ENCODE data around the gene GAS2. TPM values are rescaled to one million over a fixed set of nuclear protein-coding genes. Genes with fewer than 3 reads are reported as not detected.

The GAS2 gene
- total RNA-seq, 2 experiments from 2014 or later = 1.8 to 4.1 TPM

GRCh38 chr11:22807855-22808570, 141.6 kb downstream of the GAS2 start:
- no peak overlapping the region for H3K4me3 ChIP-seq (ENCODE audit: low read depth, low read length, poor library complexity, severe bottlenecking)
- POLR2A ChIA-PET = interaction anchor here (1.9 kb wide), 1 partner anchor 9 kb away, joined by 4 read pairs; no protein-coding TSS in a partner anchor
- no peaks in the 10 kb centered on the region for H4K20me1 ChIP-seq (ENCODE audit: insufficient read depth, low read length)
- DNase-seq (ENCODE audit: low spot score) = peak; percentile 55
- peak overlapping the region; percentile 62 for H3K4me2 ChIP-seq (ENCODE audit: low read length)
- H3K27ac ChIP-seq (ENCODE audit: low read depth, low read length, poor library complexity, severe bottlenecking) = peak overlapping the region; percentile 28
- no peaks in the 10 kb centered on the region for H3K9me2 ChIP-seq (ENCODE audit: insufficient read depth, low read length)
- no TSS peak for BruUV-seq (replicated peaks)
- no peak for TF ChIP-seq EZH2phosphoT487 (IDR thresholded peaks at IDR 0.05; ENCODE audit: borderline replicate concordance, low read depth, low read length)
- no peak for TF ChIP-seq CTCF (conservative IDR thresholded peaks at IDR 0.05; ENCODE audit: low read length)
- H3K9me3 ChIP-seq (ENCODE audit: low read length) = peaks cover 6% of the 10 kb centered on the region; the same call in 1 of the 2 replicates
- CTCF ChIA-PET (ENCODE audit: unreplicated experiment) = no interaction called here
- H3K36me3 ChIP-seq (ENCODE audit: insufficient read depth, low read length) = no peaks in the 10 kb centered on the region
- H3K79me2 ChIP-seq (ENCODE audit: insufficient read depth, low read depth, low read length) = no peaks in the 10 kb centered on the region
- intact Hi-C loops (cut with micrococcal nuclease; ENCODE audit: unreplicated experiment) = loop anchor here (5.0 kb wide), 1 partner anchor 181 kb away; the partner anchor contains the start of gene FANCF
- H3K4me1 ChIP-seq (ENCODE audit: insufficient read depth, low read length, poor library complexity, severe bottlenecking) = peaks cover 20% of the 10 kb centered on the region
- no peak overlapping the region for H2AFZ ChIP-seq (ENCODE audit: low read length)

GRCh38 chr11:22808571-22809197, 142.3 kb downstream of the GAS2 start:
- Histone ChIP-seq H3K27ac (ENCODE audit: low read depth, low read length, poor library complexity, severe bottlenecking) (peak overlapping the region; percentile 28), H3K9me2 (ENCODE audit: insufficient read depth, low read length) (no peaks in the 10 kb centered on the region), H3K9me3 (ENCODE audit: low read length) (peaks cover 6% of the 10 kb centered on the region; the same call in 1 of the 2 replicates), H2AFZ (ENCODE audit: low read length) (no peak overlapping the region), H4K20me1 (ENCODE audit: insufficient read depth, low read length) (no peaks in the 10 kb centered on the region), H3K4me1 (ENCODE audit: insufficient read depth, low read length, poor library complexity, severe bottlenecking) (peaks cover 20% of the 10 kb centered on the region), H3K36me3 (ENCODE audit: insufficient read depth, low read length) (no peaks in the 10 kb centered on the region), H3K79me2 (ENCODE audit: insufficient read depth, low read depth, low read length) (no peaks in the 10 kb centered on the region), H3K4me2 (ENCODE audit: low read length) (peak overlapping the region; percentile 62), H3K4me3 (ENCODE audit: low read depth, low read length, poor library complexity, severe bottlenecking) (no peak overlapping the region)
- no TSS peak for BruUV-seq (replicated peaks)
- POLR2A ChIA-PET = interaction anchor here (0.5 to 1.9 kb wide), 3 partner anchors 10 to 100 kb away, joined by 4 to 5 read pairs (median 4); no protein-coding TSS in a partner anchor
- no peak for DNase-seq (ENCODE audit: low spot score)
- no peak for TF ChIP-seq CTCF (conservative IDR thresholded peaks at IDR 0.05; ENCODE audit: low read length)
- no peak for TF ChIP-seq EZH2phosphoT487 (IDR thresholded peaks at IDR 0.05; ENCODE audit: borderline replicate concordance, low read depth, low read length)
- intact Hi-C loops (cut with micrococcal nuclease; ENCODE audit: unreplicated experiment) = loop anchor here (5.0 kb wide), 1 partner anchor 181 kb away; the partner anchor contains the start of gene FANCF
- CTCF ChIA-PET (ENCODE audit: unreplicated experiment) = interaction anchor here (1.2 kb wide), 1 partner anchor 27 kb away, joined by 3 read pairs; no protein-coding TSS in a partner anchor

All from OCI-LY7 (cell line).